Renal cortical epithelial cell (primary cell): ENCODE measurements around the gene LHFPL6. TPM values are rescaled to one million over a fixed set of nuclear protein-coding genes. Genes with fewer than 3 reads are reported as not detected.

Experiments
- DNase-seq: peaks from one replicate; pipeline ENCODE4 v3.0.0-alpha.2; 2011; ENCODE audit warnings: low read depth
- total RNA-seq: library from RNA; depleted of rRNA; stranded (reverse); fragments of >200 nt; gene quantifications from 2 replicates; pipeline ENCODE4 v1.2.3, GENCODE V29; 2014

Gene LHFPL6
- total RNA-seq, 1 donor from 2014 or later: 14.1 TPM

DNA sequence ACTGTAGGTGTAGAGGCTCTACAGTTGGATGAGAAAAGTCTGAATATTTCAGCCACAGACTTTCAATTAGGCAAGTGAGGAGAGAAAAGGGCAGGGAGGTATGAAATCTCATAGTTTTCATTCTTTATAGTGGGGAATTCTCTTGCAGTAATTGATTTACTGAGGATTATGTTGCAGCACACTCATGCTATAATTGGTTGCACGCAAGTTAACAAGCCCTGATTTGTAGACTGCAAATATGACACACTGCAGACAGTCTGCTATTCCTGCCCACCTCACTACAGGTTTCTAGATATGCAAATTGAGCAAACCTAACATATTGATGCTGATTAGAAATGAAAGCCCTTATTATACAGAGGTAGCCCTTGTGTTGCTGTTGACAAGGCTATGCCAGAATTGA lies 139.4 kb downstream of the LHFPL6 start:
- DNase-seq: no peak

GRCh38 chr13:39462906-39463305 lies 140.1 kb downstream of the LHFPL6 start:
- DNase-seq: no peak

DNA sequence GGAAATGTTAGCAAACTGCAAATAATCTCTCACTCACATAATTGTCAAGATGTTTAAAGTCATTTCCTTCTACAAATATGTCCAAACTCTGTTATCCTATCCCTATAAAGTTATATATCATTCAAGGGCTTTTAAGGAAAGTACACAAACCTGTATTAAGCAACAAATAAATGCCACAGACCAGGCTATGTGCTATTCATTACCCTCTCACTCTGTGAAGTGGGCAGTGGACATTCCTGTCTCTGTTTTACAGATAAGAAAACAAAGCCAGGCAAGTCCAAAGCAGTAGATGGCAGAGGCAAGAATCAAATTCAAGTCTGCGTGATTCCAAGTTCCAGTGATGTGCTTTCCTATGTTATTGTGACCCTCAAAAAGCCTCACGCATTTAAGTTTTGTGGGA lies 140.6 kb downstream of the LHFPL6 start:
- peak; percentile 16 for DNase-seq

- DNase-seq: no peak
These were observed 141.2 kb downstream of the LHFPL6 start for GRCh38 chr13:39461685-39462266.

GRCh38 chr13:39457274-39457673 lies 145.7 kb downstream of the LHFPL6 start:
- no peak for DNase-seq

GRCh38 chr13:39455521-39456175 lies 147.3 kb downstream of the LHFPL6 start:
- DNase-seq: no peak

GRCh38 chr13:39452834-39453233 lies 150.2 kb downstream of the LHFPL6 start:
- DNase-seq: no peak

DNA sequence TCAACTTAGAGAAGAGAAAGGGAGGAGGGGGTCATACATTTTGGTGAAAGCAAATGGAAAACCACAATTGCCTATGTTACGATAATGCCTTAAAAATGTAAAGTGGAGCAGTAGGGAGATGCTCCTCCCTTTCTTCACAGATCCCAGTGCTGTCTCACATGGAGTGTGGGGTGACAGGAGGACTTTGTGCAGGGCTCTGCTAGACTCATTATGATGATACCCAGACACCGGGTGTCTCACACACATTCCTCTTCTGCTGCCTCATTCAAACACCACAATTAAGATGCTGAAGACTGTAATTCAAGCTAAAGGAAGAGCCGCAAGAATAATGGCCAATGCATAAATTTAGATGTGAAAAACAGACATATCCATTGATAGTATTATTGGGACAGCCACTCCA lies 150.6 kb downstream of the LHFPL6 start:
- DNase-seq: no peak

- DNase-seq: peak; percentile 17
These were observed 151.1 kb downstream of the LHFPL6 start for GRCh38 chr13:39451860-39452301.

DNA sequence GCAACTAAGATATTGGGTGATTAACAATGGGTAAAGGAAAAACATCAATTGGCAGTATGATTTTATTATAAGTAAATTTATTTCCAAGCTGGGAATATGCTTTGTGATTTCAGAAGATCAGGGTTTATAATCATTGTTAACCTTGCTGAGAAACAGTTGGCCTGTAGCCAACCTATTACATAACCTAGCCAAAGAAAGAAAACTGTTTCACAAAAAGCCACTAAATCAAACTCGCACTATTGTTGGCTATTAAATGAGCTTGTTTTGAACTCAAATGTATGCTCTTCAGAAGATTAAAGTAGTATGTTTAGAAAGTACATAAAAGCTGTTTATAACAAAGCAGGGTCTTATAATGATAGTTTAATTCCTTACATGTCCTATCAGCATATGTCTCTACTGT lies 151.7 kb downstream of the LHFPL6 start:
- peak; percentile 62 for DNase-seq

- no peak for DNase-seq
These were observed 152.8 kb downstream of the LHFPL6 start for GRCh38 chr13:39450176-39450575.

DNA sequence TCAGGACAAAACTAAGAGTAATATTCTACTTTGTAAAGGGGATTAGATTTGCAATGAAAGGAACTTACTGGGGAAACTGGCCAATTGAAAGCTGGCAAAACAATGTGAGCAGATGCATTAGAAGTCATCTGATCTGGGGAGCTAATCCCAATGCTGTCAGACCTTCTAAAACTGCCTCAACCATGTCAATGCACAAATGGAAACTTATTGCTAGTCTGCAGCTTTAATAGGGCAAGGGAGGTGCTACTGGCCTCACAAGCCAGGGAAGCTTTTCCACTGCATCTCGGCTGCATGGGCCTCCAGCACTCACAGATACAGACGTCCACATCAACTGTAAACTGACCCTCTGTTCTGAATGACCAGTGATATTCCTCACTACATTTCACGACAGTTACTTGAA lies 154.2 kb downstream of the LHFPL6 start:
- DNase-seq: no peak

GRCh38 chr13:39446865-39447264 lies 156.1 kb downstream of the LHFPL6 start:
- no peak for DNase-seq

GRCh38 chr13:39444866-39445265 lies 158.1 kb downstream of the LHFPL6 start:
- no peak for DNase-seq

DNA sequence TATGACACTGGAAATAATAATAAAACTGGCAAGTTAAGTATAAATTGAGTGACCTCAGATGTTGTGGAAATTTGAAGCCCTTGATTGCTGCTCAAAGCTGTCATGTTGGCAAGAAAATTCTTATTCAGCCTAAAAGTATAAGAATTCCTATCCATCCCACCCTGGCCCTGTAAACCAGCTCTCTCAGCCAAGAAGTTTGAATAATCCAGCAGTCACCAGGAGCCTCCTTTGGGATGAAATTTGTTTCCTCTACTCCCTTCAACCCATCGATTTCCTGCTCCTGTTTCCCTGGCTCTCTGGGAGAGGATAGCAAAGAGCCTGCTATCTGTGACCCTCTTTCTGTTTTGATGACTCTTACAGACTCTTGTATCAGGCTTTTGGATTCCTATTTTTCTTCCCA lies 169.3 kb downstream of the LHFPL6 start:
- DNase-seq: no peak

DNA sequence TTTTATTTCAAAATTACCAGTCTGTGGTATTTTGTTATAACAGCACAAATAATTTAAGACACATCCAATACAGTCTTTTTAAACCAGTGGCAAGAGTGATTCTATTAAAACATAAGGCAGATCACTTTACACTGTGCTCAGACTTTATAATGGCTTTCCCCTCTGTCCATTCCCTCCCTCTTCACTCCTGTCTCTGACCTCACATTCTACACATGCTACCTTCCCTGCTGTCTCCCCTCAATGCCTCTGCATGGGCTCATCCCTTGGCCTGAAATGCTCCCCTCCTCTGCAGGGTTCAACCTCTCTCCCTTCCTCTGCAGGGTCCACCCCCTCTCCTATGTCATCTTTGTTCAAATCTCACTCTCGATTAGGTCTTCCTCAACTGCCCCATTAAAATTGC lies 170.8 kb downstream of the LHFPL6 start:
- DNase-seq: no peak

GRCh38 chr13:39422845-39423565 lies 180.0 kb downstream of the LHFPL6 start:
- DNase-seq: no peak

- no peak for DNase-seq
These were observed 183.1 kb downstream of the LHFPL6 start for GRCh38 chr13:39419876-39420275.

DNA sequence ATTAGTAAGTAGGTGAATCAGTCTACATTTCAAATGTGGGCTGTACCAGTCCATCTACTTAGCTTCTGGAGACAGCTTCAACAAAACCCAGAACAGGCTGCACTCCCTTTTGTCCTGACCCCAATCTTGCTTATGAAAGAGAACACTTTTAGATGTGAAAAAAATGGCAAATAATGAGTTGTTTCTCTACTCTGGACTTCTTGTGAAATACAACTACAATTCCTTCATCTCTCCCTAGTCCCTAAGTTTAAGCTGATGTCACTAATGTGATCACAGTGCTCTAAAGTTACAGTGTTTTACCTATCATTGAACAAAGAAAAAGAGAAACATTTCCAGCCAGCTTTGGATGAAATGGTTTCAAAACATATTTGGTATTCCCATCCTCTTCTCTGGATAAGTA lies 183.9 kb downstream of the LHFPL6 start:
- DNase-seq: no peak

DNA sequence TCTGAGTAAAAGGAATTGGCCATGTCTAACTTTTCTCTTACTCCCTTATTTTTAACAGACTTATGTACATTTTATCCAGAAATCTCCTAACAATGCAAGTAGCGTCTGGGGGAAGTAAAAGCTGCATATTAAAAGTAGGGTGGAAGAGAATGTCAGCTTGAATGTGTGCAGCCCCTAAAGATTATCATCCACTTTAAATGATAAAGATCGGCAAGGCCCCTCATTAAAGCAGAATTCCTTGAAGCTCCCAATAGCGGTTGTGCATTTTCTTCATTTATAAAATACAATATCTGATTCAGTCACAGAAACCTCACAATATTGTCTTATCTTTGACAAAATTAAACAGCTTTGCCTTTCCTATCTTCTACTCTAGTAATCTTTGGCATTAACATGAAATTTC lies 184.6 kb downstream of the LHFPL6 start:
- DNase-seq: no peak

DNA sequence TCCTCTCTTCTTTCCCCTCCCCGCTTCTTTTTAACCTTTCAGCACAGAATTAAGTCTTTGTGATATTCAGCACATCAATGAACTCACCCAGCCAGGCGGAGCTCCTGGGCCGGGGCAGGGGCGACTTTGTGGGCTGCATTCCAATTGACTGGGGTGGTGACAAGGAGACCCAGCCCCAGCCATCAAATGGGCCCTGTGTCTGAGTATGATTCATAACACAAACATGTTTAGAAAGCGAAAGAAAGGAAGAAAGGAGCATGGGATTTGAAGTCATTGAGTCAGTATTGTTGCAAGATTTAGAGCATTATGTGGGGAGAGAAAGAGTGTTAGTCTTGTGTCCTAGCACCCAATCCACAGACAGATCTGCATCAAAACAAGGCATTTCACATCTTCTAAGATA lies 185.3 kb downstream of the LHFPL6 start:
- DNase-seq: peak; percentile 62

GRCh38 chr13:39417131-39417530 lies 185.9 kb downstream of the LHFPL6 start:
- DNase-seq: no peak
